Hepatocyte (in vitro differentiated cells): Measurements from ENCODE around the gene VAMP1. TPM values are rescaled to one million over a fixed set of nuclear protein-coding genes. Genes with fewer than 3 reads are reported as not detected.

Experiments
- DNase-seq: peaks from one replicate; pipeline ENCODE4 v3.0.0-alpha.2; 2016; ENCODE audit warnings: low spot score
- H2AFZ ChIP-seq: fragments of 200-600 bp; sonication (generic); 2 replicates; pipeline ENCODE4 v1.6.0; 2016; ENCODE audit warnings: antibody characterized with exemption, mild to moderate bottlenecking
- H3K27ac ChIP-seq: fragments of 200-600 bp; sonication (generic); 2 replicates; pipeline ENCODE4 v1.5.1; 2016; ENCODE audit warnings: mild to moderate bottlenecking
- H3K27me3 ChIP-seq: fragments of 200-600 bp; sonication (generic); 2 replicates; pipeline ENCODE4 v1.6.1; 2016
- H3K36me3 ChIP-seq: fragments of 200-600 bp; sonication (generic); replicated peaks from 2 replicates; pipeline ENCODE4 v1.5.1; 2016; ENCODE audit warnings: low read depth; ENCODE audit not compliant: insufficient read depth
- H3K4me1 ChIP-seq: fragments of 200-600 bp; sonication (generic); 2 replicates; pipeline ENCODE4 v1.5.1; 2016; ENCODE audit warnings: mild to moderate bottlenecking, moderate library complexity; ENCODE audit not compliant: insufficient read depth
- H3K4me2 ChIP-seq: fragments of 200-600 bp; sonication (generic); 2 replicates; pipeline ENCODE4 v1.6.0; 2016
- H3K4me3 ChIP-seq: fragments of 200-600 bp; sonication (generic); 2 replicates; pipeline ENCODE4 v1.5.1; 2016; ENCODE audit warnings: mild to moderate bottlenecking
- H3K79me2 ChIP-seq: fragments of 200-600 bp; sonication (generic); 2 replicates; pipeline ENCODE4 v1.6.0; 2017; ENCODE audit warnings: mild to moderate bottlenecking
- H3K9me2 ChIP-seq: fragments of 200-600 bp; sonication (generic); replicated peaks from 2 replicates; pipeline ENCODE4 v1.6.0; 2017; ENCODE audit warnings: mild to moderate bottlenecking; ENCODE audit not compliant: insufficient read depth
- H3K9me3 ChIP-seq: fragments of 200-600 bp; sonication (generic); 2 replicates; pipeline ENCODE4 v1.5.1; 2016; ENCODE audit warnings: low read depth, mild to moderate bottlenecking
- H4K20me1 ChIP-seq: fragments of 200-600 bp; sonication (generic); 2 replicates; pipeline ENCODE4 v1.6.0; 2016; ENCODE audit warnings: mild to moderate bottlenecking; ENCODE audit not compliant: insufficient read depth, poor library complexity, severe bottlenecking
- EZH2 ChIP-seq: fragments of 200-600 bp; sonication (generic); IDR thresholded peaks from 2 replicates; pipeline ENCODE4 v1.6.1; 2016; ENCODE audit warnings: antibody characterized with exemption, mild to moderate bottlenecking, borderline replicate concordance
- EZH2phosphoT487 ChIP-seq: fragments of 200-600 bp; sonication (generic); IDR thresholded peaks from one replicate; pipeline ENCODE4 v1.6.1; 2018; ENCODE audit warnings: antibody characterized with exemption, mild to moderate bottlenecking, low read depth, moderate library complexity; ENCODE audit not compliant: unreplicated experiment, severe bottlenecking
- WGBS: methylation state at CpG from one replicate; pipeline ENCODE4 v1.1.6; 2016; ENCODE audit warnings: low lambda C conversion rate; ENCODE audit errors: missing lambda C conversion rate; 5-methylcytosine and 5-hydroxymethylcytosine counted together
- polyA plus RNA-seq: library from polyadenylated mRNA; unstranded; fragments of >200 nt; fragmentation: Nextera tagmentation; extraction: Ambion mirVana; gene quantifications from 2 replicates; pipeline ENCODE4 v1.2.1, GENCODE V29; 2016
- total RNA-seq: library from RNA; depleted of rRNA; stranded (reverse); fragments of >200 nt; gene quantifications from 2 replicates; pipeline ENCODE4 v1.2.3, GENCODE V29; 2014

The VAMP1 gene
- total and polyA plus RNA-seq, 2 experiments from 2014 or later: 5.0 to 5.9 TPM

DNA sequence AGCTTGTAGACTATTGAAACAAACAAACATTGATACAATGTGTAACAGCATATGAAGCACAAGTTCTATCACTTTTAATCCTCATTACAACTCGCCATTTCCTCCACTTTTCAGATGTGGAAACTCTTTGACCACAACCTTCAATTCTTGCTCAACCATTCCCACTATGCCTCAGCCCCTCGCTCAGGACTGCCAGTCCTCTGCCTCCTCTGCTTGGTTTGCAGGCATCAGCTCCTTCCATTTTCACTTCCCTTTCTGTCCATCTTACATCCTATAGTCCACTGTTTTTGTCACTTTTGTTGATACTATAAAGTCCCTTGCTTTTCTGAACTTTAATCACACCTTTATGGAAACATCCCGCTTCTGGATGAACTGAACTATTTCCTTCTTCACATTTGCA, 53.9 kb downstream of the VAMP1 start:
- H3K27ac ChIP-seq: no peak overlapping the region
- no peaks in the 10 kb centered on the region for H3K9me2 ChIP-seq
- no peak for DNase-seq
- peaks cover 4% of the 10 kb centered on the region for H3K4me1 ChIP-seq
- WGBS: 89% methylated on average over 3 of the region's 3 CpGs
- no peaks in the 10 kb centered on the region for H3K27me3 ChIP-seq
- TF ChIP-seq EZH2phosphoT487: no peak
- no peak for TF ChIP-seq EZH2
- no peaks in the 10 kb centered on the region for H4K20me1 ChIP-seq
- no peaks in the 10 kb centered on the region for H3K9me3 ChIP-seq
- H3K79me2 ChIP-seq: no peaks in the 10 kb centered on the region
- no peaks in the 10 kb centered on the region for H3K36me3 ChIP-seq
- H2AFZ ChIP-seq: no peak overlapping the region
- no peak overlapping the region for H3K4me2 ChIP-seq
- H3K4me3 ChIP-seq: no peak overlapping the region

Other genes starting within 250 kb of the VAMP1 start
- gene PLEKHG6, start 160.0 kb downstream of the VAMP1 start, total RNA-seq: 36.3 and 85.7 TPM in 2 replicates
- gene PLEKHG6, start 160.0 kb downstream of the VAMP1 start, polyA plus RNA-seq: 43.6 and 52.2 TPM in 2 replicates
- gene TNFRSF1A, start 128.6 kb downstream of the VAMP1 start, total RNA-seq: 110 and 147 TPM in 2 replicates
- 168 and 188 TPM in 2 replicates for gene TNFRSF1A, start 128.6 kb downstream of the VAMP1 start, polyA plus RNA-seq
- gene SCNN1A, start 95.1 kb downstream of the VAMP1 start, total RNA-seq: 21.7 and 28.6 TPM in 2 replicates
- gene SCNN1A, start 95.1 kb downstream of the VAMP1 start, polyA plus RNA-seq: 28.4 and 30.0 TPM in 2 replicates
- 35.4 and 42.4 TPM in 2 replicates for gene LTBR, start 86.5 kb downstream of the VAMP1 start, total RNA-seq
- 75.2 and 79.8 TPM in 2 replicates for gene LTBR, start 86.5 kb downstream of the VAMP1 start, polyA plus RNA-seq
- not detected in 2 replicates for gene CD27, start 25.7 kb downstream of the VAMP1 start, total RNA-seq
- gene CD27, start 25.7 kb downstream of the VAMP1 start, polyA plus RNA-seq: 0.15 and 0.44 TPM in 2 replicates
- 8.2 and 11.7 TPM in 2 replicates for gene TAPBPL, start 18.6 kb downstream of the VAMP1 start, total RNA-seq
- gene TAPBPL, start 18.6 kb downstream of the VAMP1 start, polyA plus RNA-seq: 9.7 and 10.8 TPM in 2 replicates
- 57.4 and 81.6 TPM in 2 replicates for gene MRPL51, start 22.6 kb upstream of the VAMP1 start, total RNA-seq
- 231 and 267 TPM in 2 replicates for gene MRPL51, start 22.6 kb upstream of the VAMP1 start, polyA plus RNA-seq
- gene NCAPD2, start 23.4 kb upstream of the VAMP1 start, total RNA-seq: 26.7 and 31.4 TPM in 2 replicates
- gene NCAPD2, start 23.4 kb upstream of the VAMP1 start, polyA plus RNA-seq: 13.7 and 17.4 TPM in 2 replicates
- 1,719 and 1,827 TPM in 2 replicates for gene GAPDH, start 63.8 kb upstream of the VAMP1 start, total RNA-seq
- 2,607 and 2,708 TPM in 2 replicates for gene GAPDH, start 63.8 kb upstream of the VAMP1 start, polyA plus RNA-seq
- 5.4 and 7.5 TPM in 2 replicates for gene IFFO1, start 85.4 kb upstream of the VAMP1 start, total RNA-seq
- 11.2 and 15.2 TPM in 2 replicates for gene IFFO1, start 85.4 kb upstream of the VAMP1 start, polyA plus RNA-seq
- gene NOP2, start 97.6 kb upstream of the VAMP1 start, total RNA-seq: 36.1 and 40.3 TPM in 2 replicates
- 37.8 and 38.1 TPM in 2 replicates for gene NOP2, start 97.6 kb upstream of the VAMP1 start, polyA plus RNA-seq
- 181 and 211 TPM in 2 replicates for gene CHD4, start 136.7 kb upstream of the VAMP1 start, total RNA-seq
- gene CHD4, start 136.7 kb upstream of the VAMP1 start, polyA plus RNA-seq: 74.1 and 108 TPM in 2 replicates
- 0.60 and 1.0 TPM in 2 replicates for gene LPAR5, start 165.3 kb upstream of the VAMP1 start, total RNA-seq
- 0.34 and 2.0 TPM in 2 replicates for gene LPAR5, start 165.3 kb upstream of the VAMP1 start, polyA plus RNA-seq
- 0.20 and 0.68 TPM in 2 replicates for gene ACRBP, start 176.8 kb upstream of the VAMP1 start, total RNA-seq
- gene ACRBP, start 176.8 kb upstream of the VAMP1 start, polyA plus RNA-seq: 0.62 and 1.8 TPM in 2 replicates
- gene ING4, start 192.4 kb upstream of the VAMP1 start, total RNA-seq: 35.7 and 39.7 TPM in 2 replicates
- 38.9 and 42.9 TPM in 2 replicates for gene ING4, start 192.4 kb upstream of the VAMP1 start, polyA plus RNA-seq
- 33.8 and 34.5 TPM in 2 replicates for gene ZNF384, start 218.7 kb upstream of the VAMP1 start, total RNA-seq
- gene ZNF384, start 218.7 kb upstream of the VAMP1 start, polyA plus RNA-seq: 35.8 and 41.8 TPM in 2 replicates
- gene PIANP, start 230.1 kb upstream of the VAMP1 start, total RNA-seq: 0.16 and 0.17 TPM in 2 replicates
- 0.95 and 1.0 TPM in 2 replicates for gene PIANP, start 230.1 kb upstream of the VAMP1 start, polyA plus RNA-seq